PFSK-1 (cell line): ENCODE results near the gene SPATA33.
"Not testable (repeated sequence)": the region's sequence is repeated elsewhere in the genome, so short reads cannot be mapped to it uniquely, and the experiment has no call there.

Source experiments
- POLR2AphosphoS5 ChIP-seq: IDR thresholded peaks from 2 replicates; pipeline ENCODE4 v1.6.1; 2012; ENCODE audit warnings: low read depth, mild to moderate bottlenecking, control low read depth, low read length, moderate library complexity
- SIN3A ChIP-seq: IDR thresholded peaks from 2 replicates; pipeline ENCODE4 v1.6.1; 2012; ENCODE audit warnings: mild to moderate bottlenecking, low read length, moderate library complexity, borderline replicate concordance; ENCODE audit not compliant: insufficient read depth
- TF ChIP-seq, protein P1 (sequence below), 2 experiments: IDR thresholded peaks; 2 replicates each; pipeline versions ENCODE4 v1.6.1 to v1.8.0; 2011 to 2012; ENCODE audit warnings: low read depth in 2 of 2, low read length in 2 of 2, control low read depth in 1 of 2, inconsistent platforms in 1 of 2, mild to moderate bottlenecking in 1 of 2, moderate library complexity in 1 of 2; ENCODE audit not compliant: insufficient read depth in 1 of 2

DNA sequence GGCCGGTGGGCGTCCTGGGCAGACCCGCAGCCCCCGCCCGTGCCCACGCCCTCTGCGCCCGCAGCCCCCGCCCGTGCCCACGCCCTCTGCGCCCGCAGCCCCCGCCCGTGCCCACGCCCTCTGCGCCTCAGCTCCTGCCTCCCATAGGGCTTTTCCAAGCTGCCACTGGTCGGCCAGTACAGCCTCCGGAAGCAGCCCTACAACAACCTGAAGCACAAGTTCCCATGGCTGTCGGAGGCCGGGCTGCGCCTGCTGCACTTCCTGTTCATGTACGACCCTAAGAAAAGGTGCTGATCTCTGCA, 37.1 kb downstream of the SPATA33 start:
- TF ChIP-seq SIN3A: peak; percentile 38; the same call in 1 of the 2 replicates
- TF ChIP-seq, protein P1, sequence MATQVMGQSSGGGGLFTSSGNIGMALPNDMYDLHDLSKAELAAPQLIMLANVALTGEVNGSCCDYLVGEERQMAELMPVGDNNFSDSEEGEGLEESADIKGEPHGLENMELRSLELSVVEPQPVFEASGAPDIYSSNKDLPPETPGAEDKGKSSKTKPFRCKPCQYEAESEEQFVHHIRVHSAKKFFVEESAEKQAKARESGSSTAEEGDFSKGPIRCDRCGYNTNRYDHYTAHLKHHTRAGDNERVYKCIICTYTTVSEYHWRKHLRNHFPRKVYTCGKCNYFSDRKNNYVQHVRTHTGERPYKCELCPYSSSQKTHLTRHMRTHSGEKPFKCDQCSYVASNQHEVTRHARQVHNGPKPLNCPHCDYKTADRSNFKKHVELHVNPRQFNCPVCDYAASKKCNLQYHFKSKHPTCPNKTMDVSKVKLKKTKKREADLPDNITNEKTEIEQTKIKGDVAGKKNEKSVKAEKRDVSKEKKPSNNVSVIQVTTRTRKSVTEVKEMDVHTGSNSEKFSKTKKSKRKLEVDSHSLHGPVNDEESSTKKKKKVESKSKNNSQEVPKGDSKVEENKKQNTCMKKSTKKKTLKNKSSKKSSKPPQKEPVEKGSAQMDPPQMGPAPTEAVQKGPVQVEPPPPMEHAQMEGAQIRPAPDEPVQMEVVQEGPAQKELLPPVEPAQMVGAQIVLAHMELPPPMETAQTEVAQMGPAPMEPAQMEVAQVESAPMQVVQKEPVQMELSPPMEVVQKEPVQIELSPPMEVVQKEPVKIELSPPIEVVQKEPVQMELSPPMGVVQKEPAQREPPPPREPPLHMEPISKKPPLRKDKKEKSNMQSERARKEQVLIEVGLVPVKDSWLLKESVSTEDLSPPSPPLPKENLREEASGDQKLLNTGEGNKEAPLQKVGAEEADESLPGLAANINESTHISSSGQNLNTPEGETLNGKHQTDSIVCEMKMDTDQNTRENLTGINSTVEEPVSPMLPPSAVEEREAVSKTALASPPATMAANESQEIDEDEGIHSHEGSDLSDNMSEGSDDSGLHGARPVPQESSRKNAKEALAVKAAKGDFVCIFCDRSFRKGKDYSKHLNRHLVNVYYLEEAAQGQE (IDR thresholded peaks at IDR 0.05; ENCODE audit: insufficient read depth in 1 of 2, low read depth in 2 of 2, low read length in 2 of 2): not testable (repeated sequence)
- TF ChIP-seq POLR2AphosphoS5: peak; percentile 38; the same call in 1 of the 2 replicates
